GM18873 (cell line): ENCODE results near the gene RCBTB2.
"Not testable (repeated sequence)": the region's sequence is repeated elsewhere in the genome, so short reads cannot be mapped to it uniquely, and the experiment has no call there.

ENCODE experiments used
- ATAC-seq: cut with Tn5 transposase; IDR thresholded peaks from one replicate; pipeline ENCODE4 v1.9.1; 2021; ENCODE audit warnings: mild to moderate bottlenecking, moderate library complexity, moderate number of reproducible peaks; ENCODE audit not compliant: unreplicated experiment, low FRiP score

RCBTB2 gene

DNA sequence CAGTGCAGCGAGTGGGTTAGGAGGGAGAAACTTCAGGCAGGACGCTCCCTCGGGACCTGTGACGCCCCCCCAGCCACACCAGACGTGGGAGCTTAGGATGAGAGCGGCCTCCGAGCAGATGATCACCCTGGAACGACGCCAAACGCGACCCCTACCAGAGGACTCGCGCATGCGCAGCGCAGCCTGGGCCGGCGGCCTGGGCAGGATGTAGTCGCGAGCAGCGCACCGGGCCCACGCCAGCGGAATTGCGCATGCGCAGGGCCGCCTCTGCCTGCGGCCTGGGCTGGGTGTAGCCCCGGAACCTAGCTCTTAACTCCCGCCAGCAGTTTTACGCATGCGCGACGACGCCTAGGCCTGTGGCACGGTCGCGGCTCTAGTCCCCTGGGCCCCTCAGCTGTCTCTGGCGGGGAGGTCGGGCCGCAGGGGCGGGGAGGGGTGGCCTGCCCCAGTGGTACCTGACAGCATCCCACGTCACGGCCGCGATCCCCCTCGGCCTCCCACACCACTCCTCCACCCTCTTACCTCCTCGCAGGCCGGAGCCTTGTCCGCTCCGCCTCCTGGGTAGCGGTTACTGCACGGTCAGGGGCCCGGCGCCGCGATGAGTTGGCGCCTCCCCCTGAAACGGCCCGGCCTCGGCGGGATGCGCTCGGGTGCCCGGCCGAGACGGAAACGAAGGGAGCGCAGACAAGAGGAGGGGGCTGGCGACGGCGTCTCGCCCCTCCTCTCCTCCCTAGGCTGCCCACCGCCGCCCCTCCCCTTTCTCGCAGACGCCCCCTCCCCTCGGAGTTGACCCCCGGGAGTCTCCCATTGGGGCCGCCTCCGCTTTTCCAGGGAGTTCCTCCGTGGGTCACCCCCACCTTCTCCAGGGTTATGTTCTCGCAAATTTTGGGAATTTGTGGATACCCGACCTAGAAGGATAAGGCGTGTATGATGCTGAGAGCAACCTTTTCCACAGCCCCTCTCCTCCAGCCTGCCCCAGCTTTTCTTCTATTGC is at the start of gene RCBTB2:
RCBTB2 (minus strand) TSS at position 575 of the 994 bp plus-strand sequence. CDS start 11,141 bp downstream, outside the sequence.
- peak; percentile 77 for ATAC-seq

DNA sequence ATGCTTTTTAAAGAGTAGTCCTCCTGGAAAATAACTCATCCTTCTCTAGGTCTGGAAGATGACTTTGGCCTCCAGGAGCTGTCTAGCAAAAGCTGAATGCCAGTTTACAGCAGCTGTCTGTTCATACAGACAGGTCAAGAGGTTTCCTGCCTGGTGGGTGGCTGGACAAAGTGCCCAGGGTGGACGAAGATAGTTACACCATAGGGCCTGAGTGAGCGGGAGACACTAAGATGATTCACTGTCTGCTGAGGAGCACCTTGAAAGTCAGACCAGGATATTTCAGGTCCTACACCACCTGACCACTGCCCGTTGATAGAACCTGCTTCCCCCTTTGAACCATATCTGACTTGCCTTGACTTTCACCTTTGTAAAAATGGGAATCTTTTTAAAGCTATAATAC is 49.2 kb upstream of the RCBTB2 start:
- no peak for ATAC-seq

DNA sequence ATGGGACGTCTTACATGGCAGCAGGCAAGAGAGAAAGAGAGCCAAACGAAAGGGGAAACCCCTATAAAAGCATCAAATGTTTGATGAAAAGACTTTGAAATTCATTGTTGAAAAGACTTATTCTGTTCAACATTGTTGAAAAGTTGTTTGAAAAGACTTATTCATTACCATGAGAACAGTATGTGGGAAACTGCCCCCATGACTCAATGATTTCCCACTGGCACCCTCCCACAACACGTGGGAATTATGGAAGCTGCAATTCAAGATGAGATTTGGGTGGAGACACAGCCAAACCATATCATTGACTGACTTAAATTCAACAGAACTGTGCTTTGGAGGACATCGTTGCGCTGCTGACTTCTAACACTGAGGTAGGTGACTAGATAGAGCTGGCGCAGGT is 48.0 kb upstream of the RCBTB2 start:
- ATAC-seq = no peak

DNA sequence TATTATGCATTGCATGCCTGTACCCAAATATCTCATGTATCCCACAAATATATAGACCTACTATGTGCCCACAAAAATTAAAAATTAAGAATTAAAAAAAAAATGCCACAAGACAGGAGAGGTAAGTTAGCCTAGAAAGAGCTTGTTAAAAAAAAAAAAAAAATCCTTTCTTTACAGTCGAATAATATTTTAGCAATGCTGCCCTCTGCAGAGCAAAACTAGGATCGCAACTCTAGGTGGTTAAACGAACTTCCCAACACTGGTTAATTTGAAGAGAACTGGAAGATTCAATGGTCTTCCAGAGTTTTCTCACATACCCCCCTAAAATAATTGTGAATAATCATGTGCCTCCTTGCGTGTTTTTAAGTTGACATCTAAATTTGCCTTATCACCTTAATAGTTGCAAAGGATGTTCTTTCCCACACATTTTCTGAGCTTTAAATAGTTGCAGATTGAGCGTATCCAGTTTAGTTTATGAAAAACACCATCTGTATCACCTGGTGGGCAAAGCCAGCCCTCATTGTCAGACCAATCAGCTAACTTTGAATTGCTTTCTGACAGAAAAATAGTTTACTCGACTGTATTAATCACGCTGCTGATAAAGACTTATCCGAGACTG is 47.4 kb upstream of the RCBTB2 start:
- ATAC-seq = no peak

DNA sequence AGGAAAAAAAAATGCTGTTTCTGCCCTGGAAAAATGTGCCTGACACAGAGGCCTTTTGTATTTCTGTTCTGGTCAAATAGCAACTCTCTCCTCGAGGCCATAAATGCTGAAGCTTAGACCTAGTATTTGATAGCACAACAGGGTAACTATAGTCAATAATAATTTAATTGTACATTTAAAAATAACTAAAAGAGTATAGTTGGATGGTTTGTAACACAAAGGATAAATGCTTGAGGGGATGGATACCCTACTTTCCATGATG is 47.0 kb upstream of the RCBTB2 start:
- not testable (repeated sequence) for ATAC-seq

DNA sequence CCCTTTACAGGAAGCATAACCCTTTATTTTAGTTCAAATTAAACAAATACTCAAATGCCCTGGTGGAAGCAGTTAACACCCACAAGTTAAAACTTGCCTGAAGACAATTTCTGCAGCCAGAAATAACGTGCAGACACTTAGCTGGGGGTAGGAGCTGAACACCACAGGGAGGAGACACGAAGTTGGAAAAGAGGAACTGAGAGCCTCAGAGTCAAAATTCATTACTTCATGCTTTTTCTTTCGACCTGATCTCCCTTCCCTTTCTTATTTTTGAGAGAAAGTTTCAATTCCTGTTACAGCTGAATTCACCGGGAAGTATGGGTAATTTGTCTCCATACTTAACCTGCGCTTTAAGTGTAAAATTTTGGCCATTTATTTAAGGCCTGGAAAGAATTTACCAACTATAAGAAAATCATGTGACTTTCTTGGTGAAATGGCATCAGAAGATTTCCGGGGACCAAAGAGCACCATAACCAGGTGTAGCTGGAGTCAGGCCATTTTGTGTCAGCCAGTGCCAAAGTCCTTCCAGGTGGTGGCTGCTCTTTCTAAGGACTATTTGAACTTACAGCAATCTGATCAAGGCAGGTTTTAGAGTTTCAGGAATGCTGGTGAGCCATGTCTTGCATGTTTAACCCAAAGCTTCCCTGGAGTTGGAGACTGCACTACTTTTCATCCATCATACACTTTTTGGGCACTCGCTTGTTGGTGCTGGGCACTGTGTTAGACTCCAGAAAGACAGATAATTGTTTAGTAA is 46.5 kb upstream of the RCBTB2 start:
- ATAC-seq = peak; percentile 71

DNA sequence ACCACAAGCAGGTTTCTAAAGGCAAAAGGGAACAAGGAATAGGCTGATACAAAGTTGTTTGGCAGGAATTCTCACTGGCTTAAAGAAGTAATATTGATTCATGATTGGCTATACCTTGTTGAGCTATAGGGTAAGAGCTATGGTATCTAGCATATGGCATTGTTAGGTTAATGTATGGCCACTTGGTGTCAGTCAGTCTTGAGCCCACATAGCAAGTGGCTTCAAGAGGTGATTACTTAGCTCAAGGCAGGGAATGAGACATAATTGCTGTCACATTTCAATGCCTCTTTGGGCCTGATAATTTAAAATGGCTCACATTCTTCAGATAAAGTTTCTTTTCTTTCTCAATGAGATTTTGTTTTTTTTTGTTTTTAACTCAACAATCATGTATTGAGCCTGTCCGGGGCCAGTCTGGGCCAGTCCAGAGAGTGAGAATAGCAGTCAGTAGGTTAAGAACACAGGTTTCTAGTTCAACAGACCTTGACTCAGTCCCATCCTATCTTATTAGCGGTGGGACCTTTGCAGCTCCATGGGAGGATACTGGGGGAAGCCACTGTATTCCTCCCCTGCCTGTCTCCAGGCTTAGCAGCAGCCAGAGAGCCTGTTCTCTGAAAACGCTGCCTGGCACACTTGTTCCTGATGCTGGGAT is 45.8 kb upstream of the RCBTB2 start:
- peak; percentile 46 for ATAC-seq

DNA sequence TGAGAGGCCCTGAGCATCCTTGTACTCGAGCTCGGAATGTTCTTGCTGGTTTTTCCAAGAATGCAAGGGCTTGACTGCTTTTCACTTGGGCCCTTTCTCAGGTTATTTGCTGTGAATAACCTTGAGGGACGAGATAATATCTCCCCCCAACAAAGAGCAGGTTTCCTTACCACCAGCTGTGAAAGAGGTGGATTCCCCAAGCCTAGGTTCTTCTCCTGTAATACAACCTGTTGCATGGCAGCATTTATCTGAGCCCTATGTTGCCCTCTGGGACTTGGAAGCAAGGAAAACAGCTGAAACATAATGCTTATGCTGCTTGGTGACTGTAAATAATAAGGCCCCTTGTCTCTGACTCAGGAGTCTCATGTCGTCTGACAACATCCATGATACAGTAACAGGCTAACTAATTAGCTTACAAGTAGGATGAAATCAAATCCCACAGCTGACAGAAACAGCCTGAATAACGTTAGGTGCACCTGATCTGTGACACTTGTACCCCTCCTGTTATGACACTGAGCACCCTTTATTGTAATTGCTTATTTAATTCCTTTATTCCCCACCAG is 43.6 kb upstream of the RCBTB2 start:
- no peak for ATAC-seq

DNA sequence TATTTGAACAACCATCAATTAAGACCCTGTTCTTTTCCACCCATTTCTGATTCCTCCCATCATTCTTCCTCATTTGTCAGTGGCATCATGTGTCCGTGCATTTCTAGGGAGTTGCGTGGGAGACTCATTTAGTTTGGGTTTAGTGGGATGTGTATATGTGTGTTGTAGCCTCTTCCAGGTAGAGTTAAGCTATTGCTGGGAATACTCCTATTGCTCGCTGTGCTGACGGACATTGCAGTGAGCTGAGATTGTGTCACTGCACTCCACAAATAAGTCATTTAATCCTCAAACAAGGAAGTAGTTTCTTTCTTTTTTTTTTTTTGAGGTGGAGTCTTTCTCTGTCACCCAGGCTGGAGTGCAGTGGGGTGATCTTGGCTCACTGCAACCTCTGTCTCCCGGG is 42.2 kb upstream of the RCBTB2 start:
- no peak for ATAC-seq

DNA sequence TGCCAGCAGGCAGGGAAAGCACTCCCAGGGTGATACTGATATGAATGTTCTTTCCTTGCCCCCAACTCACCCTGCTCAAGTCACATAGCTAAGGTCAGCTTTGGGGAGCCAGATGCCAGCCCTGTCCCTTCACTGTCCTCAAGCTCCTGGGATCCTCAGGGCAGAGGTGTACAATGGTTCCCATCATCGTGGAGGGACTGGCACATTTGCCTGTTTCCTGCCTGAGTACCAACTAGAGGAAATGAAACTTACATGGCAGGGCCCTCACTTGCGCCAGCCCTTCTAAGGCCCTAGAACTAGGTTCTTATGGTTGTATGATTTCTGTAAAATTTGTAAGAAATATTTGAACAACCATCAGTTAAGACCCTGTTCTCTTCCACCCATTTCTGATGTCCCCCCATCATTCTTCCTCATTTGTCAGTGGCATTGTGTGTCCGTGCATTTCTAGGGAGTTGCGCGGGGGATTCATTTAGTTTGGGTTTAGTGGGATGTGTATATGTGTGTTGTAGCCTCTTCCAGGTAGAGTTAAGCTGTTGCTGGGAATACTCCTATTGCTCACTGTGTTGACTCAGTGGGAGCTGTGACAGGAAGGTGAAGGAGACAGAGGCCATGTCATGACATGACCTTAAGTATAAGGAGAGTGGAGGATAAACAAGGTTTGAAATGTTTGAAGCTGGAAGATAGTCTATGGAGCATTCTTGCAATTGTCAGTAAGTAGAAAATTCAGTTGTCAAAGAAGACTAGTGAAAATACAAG is 41.3 kb upstream of the RCBTB2 start:
- ATAC-seq = no peak

DNA sequence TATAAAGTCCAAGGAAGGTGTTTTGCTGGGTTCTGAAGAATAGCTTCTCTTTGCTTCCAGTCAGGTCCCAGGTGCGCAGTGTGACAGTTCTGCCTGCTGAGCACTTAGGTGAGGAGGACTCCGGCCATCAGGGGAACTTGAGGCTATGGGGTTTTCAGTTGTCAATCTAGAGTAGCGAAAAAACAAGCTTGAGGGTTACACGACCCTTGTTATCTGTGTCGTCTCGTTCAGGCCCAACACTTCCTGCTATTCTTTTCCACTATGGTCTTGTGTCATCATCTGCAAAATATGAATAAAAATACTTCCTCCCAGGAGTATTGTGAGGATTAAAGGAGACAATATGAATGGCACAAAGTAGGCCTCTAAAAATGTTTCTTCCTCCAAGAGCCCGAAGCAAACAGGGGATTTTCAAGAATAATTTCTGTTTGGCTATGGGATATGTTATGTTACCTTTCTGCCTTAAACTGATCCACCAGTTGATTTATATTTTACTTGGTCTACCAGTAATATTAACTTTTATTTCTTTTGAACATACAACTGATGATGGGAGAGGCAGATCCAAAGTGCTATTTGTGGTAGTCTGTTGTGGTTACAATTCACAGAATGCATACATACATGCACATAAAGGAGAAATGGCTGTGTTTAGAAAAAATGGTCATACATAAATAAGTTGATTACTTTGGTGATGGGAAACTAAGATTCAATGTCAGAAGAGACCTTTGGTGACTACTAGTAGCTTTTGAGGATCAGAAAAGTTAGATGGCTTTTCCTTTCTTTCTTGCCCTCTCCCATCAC is 40.5 kb upstream of the RCBTB2 start:
- ATAC-seq = no peak

DNA sequence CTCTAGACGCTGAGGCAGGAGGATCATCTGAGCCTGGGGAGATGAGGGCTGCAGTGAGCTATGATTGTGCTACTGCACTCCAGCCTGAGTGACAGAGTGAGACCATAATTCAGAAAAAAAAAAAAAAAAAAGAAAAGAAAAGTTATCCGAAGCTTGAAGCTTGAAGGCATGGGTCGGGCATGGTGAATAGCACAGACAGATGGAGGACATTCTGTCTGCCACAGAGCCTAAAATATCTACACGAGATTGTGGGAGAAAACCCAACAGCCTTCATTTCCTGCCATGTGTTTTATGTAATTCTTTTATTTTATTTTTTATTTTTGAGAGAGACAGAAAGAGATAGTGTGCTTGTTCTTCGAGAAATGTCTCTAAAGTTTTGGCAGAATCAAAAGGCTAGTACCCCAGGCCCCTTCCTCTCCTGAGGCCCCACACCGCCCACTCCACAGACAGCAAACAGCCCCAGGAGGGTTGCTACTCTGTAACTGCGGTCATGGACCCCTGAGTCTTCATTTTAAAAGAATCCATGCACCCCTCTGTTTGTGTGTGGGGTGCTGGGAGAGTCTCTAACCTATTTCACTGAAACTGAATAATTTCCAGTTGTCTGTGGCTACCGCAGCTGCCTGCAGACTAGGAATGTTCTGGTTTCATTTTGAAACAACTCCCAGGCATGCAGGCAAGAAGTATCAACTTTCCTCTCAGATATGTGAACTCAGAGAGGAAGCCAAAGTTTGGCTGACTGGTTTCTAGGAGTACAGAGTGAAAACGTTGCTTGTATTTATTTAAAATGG is 38.4 kb upstream of the RCBTB2 start:
- no peak for ATAC-seq

DNA sequence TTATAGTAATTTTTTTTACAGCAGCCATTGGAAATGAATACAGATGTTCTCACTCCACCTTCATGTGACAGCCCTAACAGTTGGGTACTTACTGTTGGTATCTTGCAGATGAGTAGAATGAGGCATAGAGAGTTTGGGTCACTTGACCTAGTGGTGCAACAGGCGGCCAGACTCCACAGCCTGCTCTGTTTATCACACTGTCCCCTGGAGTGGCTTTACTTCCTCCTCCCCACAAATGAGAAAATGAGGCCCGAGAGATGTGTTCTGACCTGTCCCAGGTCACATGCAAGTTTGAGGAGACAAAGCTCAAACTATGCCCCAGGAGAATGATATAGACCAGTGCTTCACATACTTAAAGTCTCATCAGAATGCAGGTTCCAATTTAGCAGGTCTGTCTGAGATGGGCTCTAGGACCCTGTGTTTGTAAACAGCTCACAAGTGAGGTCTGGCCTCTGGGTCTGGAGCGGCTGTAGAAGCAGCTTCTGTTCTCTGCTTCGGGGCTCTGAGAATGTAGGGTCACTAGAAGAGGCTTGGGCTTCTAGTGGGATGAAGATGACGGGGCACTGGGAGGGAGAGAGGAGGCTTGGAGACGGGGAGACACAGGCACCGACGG is 37.4 kb upstream of the RCBTB2 start:
- no peak for ATAC-seq

DNA sequence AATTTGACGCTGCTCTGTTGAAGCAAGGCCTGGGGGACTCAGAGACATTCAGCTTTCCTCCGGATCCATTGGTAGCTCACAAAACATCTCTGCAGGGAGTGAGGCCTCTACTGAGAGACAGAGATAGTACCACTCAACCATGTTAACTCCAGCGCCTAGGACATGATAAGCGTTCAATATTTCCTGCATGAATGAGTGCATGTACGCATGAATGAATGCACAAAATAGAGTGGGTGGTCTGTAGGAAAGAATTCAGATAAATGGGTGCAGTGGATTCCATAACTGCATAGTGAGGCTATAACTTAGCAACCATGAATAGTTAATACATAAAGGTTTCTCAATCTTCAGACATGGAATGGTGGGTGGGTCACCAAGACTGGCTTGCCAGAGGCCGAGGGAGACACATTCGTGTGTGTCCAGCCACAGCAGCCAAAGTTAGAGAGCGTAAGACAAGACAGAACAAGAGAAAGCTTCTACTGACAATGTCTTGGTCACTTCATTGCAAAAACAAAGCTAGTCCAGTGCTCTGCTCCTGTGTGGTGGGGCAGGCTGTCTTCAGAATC is 36.3 kb upstream of the RCBTB2 start:
- no peak for ATAC-seq

DNA sequence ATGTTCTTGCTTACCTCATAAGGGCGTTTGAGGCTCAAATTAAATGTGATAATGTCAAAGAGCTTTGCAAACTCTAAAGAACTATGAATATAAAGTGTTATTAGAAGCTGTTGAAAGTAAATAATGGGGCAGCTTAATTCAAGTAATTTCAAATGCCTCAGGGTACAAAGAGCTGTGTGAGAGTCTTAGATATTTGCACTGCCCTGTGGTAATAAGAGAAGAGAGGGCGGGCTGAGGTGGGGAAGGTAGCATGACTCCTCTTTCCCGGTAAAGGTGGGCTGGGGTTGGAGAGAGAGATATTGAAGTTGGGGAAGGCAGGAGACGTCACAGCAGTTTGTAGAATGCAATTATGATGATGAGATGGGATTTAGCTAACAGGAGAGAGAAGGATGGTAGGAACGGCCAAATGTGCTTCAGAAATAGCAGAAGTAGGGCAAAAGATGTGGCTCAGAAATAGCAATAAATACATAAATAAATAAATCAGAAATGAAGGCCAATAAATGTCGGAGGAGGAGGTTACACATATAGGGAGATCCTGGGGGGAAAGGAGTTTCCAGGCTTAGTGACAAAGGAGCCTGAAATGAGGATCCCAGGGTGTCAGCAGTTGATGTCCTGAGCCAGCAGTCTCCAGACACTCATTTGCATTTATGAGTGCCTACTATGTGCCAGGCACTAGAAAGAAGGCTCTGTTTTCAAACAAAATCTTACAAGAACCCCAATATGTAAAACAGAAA is 35.7 kb upstream of the RCBTB2 start:
- no peak for ATAC-seq

DNA sequence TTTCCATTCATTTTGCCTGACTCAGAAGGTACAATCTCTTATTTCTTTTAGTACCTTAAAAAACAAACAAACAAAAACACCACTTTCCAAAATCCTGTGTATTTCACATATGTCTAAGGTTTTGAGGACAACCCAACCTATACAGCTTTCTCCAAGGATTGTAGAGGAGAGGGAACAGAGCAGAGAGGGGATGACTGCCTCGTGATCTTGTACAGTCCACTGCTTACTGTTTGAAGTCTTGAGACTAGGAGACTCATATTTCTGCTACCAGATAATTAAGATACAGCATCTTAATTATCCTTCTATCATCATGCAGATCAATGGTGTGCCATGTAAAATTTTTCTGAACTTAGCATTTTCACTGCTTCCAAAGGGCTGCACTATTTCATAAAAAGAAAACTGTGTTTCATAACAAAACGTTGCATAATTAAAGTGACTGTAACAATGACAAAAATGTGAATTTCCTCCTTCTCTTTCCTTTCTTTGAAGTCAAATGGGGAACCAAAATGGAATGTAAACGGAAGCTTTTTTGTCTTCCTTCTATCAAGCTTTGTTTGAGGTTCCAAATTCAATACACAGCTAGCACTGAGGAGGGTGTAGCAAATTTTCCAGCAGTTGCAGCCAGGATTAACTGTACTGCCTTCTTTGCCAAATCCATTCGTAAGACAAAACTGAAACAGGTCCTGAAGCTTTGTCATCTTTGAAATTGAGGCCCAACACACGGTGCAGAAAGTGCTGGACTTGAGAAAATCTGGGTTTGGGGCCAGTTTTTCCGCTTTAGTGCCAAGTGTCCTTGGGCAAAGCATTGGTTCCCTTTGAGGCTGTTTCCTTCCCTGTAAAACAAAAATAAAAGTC is 34.9 kb upstream of the RCBTB2 start:
- ATAC-seq = no peak
